WERI-Rb-1 (cell line): ENCODE measurements around the gene LTBP1.

Source experiments
- DNase-seq: peaks from one replicate; pipeline ENCODE4 v3.0.0-alpha.2; 2020
- H3K27ac ChIP-seq: fragments of 250-450 bp; sonication (Bioruptor Pico); 2 replicates; pipeline ENCODE4 v1.5.1; 2020; ENCODE audit warnings: mild to moderate bottlenecking, moderate library complexity
- H3K27me3 ChIP-seq: fragments of 250-450 bp; sonication (Bioruptor Pico); 2 replicates; pipeline ENCODE4 v1.5.1; 2021; ENCODE audit warnings: mild to moderate bottlenecking, low read depth, moderate library complexity; ENCODE audit not compliant: insufficient read depth, severe bottlenecking
- H3K36me3 ChIP-seq: fragments of 250-450 bp; sonication (Bioruptor Pico); 2 replicates; pipeline ENCODE4 v1.5.1; 2020; ENCODE audit warnings: mild to moderate bottlenecking, moderate library complexity
- H3K4me3 ChIP-seq: 2 replicates; pipeline ENCODE4 v1.5.1; 2011; ENCODE audit warnings: low read depth, mild to moderate bottlenecking, control low read depth, low read length
- H3K9me3 ChIP-seq: fragments of 250-450 bp; sonication (Bioruptor Pico); 2 replicates; pipeline ENCODE4 v1.5.1; 2021; ENCODE audit warnings: mild to moderate bottlenecking, moderate library complexity; ENCODE audit not compliant: severe bottlenecking
- TF ChIP-seq, protein P1 (sequence below): IDR thresholded peaks from 2 replicates; pipeline ENCODE4 v1.5.1; 2011; ENCODE audit warnings: low read depth, mild to moderate bottlenecking, control low read depth, inconsistent platforms, low read length

LTBP1 gene

DNA sequence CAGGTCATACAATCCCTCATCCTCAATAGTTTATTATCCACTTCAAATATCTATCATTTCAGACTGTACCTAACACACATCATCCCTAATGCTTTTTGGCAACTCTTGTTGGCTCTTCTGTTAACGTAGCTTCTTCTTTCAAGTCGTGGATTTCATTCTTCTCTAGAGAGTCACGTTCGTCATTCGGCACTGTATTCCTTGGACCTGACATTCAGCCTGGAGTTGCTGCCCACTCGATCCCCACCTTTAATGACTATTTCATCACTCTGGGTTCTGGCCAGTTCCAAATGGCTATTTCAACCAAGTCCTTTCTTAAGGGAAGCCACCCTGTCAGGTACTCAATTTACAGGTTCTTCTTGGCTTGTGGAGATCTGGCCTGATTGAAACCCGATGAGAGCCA is 337.5 kb downstream of the LTBP1 start:
- DNase-seq, result no peak
- Histone ChIP-seq H3K4me3 (no peak overlapping the region), H3K27ac (no peak overlapping the region), H3K36me3 (no peaks in the 10 kb centered on the region), H3K9me3 (no peaks in the 10 kb centered on the region), H3K27me3 (no peaks in the 10 kb centered on the region)
- TF ChIP-seq, protein P1, sequence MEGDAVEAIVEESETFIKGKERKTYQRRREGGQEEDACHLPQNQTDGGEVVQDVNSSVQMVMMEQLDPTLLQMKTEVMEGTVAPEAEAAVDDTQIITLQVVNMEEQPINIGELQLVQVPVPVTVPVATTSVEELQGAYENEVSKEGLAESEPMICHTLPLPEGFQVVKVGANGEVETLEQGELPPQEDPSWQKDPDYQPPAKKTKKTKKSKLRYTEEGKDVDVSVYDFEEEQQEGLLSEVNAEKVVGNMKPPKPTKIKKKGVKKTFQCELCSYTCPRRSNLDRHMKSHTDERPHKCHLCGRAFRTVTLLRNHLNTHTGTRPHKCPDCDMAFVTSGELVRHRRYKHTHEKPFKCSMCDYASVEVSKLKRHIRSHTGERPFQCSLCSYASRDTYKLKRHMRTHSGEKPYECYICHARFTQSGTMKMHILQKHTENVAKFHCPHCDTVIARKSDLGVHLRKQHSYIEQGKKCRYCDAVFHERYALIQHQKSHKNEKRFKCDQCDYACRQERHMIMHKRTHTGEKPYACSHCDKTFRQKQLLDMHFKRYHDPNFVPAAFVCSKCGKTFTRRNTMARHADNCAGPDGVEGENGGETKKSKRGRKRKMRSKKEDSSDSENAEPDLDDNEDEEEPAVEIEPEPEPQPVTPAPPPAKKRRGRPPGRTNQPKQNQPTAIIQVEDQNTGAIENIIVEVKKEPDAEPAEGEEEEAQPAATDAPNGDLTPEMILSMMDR, result no peak

DNA sequence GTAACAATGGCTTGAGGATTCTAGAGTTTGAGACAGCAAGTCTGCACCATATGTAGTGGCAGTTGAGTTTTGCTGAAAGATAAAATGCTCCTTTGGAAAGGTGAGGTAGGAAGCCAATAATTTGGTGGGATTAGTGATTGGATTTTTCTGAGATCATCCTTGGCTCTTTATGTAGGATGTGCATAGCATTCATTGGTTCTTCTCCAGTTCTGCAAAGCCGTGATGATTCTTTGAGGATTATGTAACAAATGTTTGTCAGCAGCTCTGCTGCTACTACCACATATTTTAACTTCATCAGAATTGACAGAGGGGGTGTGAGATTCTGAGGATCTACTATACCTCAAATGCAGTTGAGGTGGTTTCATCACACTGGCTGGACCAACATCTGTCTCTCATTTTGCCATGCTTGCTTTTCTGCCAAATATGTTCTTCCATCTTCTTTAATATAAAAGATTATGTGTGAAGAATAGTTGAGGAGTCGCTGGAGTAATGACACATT is 340.8 kb downstream of the LTBP1 start:
- no peaks in the 10 kb centered on the region for H3K36me3 ChIP-seq
- no peaks in the 10 kb centered on the region for H3K9me3 ChIP-seq
- H3K27me3 ChIP-seq, result no peaks in the 10 kb centered on the region
- H3K4me3 ChIP-seq, result no peak overlapping the region
- TF ChIP-seq, protein P1, result no peak
- no peak overlapping the region for H3K27ac ChIP-seq
- DNase-seq, result no peak

- H3K4me3 ChIP-seq, result no peak overlapping the region
- TF ChIP-seq, protein P1, result no peak
- H3K27me3 ChIP-seq, result no peaks in the 10 kb centered on the region
- no peaks in the 10 kb centered on the region for H3K9me3 ChIP-seq
- no peaks in the 10 kb centered on the region for H3K36me3 ChIP-seq
- H3K27ac ChIP-seq, result no peak overlapping the region
- no peak for DNase-seq
Measured at GRCh38 chr2:33288011-33288410, 341.3 kb downstream of the LTBP1 start.

DNA sequence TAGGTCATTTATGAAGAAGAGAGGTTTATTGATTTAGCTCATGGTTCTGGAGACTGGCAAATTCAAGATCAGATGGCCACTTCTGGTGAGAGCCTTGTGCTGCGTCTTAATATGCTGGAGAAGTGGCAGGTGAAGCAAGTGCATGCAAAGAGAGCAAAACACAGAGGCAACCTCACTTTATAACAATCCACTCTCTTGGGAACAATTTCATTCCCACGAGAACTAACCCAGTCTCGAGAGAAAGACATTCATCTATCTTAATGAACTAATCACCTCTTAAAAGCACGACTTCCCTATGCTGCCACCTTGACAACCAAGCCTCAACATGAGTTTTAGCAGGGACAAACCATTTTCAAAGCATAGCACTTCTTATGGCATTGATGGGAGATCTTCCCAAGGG is 343.2 kb downstream of the LTBP1 start:
- Histone ChIP-seq H3K4me3 (no peak overlapping the region), H3K9me3 (no peaks in the 10 kb centered on the region), H3K27ac (no peak overlapping the region), H3K27me3 (no peaks in the 10 kb centered on the region), H3K36me3 (no peaks in the 10 kb centered on the region)
- no peak for DNase-seq
- TF ChIP-seq, protein P1, result no peak

DNA sequence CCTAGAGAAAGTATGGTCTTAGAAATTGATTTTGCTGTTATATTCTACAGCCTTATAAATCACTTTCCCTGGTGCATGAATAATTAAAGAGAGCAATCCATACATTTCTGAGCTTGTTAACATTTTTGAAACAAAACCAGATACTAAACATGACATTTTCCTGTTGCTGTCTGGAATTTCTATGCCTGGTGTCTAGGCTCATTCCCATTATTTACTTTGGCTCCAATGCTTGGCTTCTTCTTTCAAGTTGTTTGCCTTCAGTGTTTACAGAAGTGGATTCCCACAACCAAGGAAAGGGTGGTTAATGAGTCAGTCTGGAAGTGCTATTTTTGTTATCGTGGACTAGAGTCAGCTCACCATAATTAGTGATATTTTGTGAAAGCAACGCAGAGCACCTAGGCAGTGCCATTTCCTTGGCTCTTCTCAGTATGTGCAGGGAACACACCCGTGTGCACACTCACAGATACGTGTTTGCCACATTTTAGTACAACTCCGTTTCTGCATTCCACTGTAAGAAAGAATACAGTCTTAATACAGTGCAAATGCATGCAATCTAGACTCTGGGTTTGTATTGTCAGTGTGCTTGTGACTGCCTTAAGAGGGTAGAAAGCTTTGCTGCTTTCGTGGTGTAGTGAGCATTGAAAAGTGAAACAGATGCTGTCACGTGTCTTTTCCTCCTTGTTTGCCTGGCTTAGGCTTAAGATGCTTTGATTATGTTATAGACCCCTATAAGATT is 344.7 kb downstream of the LTBP1 start:
- no peaks in the 10 kb centered on the region for H3K36me3 ChIP-seq
- H3K27me3 ChIP-seq, result no peaks in the 10 kb centered on the region
- DNase-seq, result no peak
- no peak overlapping the region for H3K4me3 ChIP-seq
- no peak overlapping the region for H3K27ac ChIP-seq
- TF ChIP-seq, protein P1, result no peak
- no peaks in the 10 kb centered on the region for H3K9me3 ChIP-seq

GRCh38 chr2:33292063-33292462 is 345.3 kb downstream of the LTBP1 start:
- H3K4me3 ChIP-seq, result no peak overlapping the region
- no peak overlapping the region for H3K27ac ChIP-seq
- TF ChIP-seq, protein P1, result no peak

More at GRCh38 chr2:33292063-33292462, 345.3 kb downstream of the LTBP1 start:
- no peaks in the 10 kb centered on the region for H3K36me3 ChIP-seq
- DNase-seq, result no peak
- H3K27me3 ChIP-seq, result no peaks in the 10 kb centered on the region
- no peaks in the 10 kb centered on the region for H3K9me3 ChIP-seq
